Esophagus squamous epithelium (tissue), 5 donors: ENCODE results near the gene PLD5. TPM values are rescaled to one million over a fixed set of nuclear protein-coding genes. Genes with fewer than 3 reads are reported as not detected.
"Not testable (repeated sequence)": the region's sequence is repeated elsewhere in the genome, so short reads cannot be mapped to it uniquely, and the experiment has no call there.

Source experiments
- DNase-seq: peaks from one replicate; lab custom pipeline; 2025; lab: John Stamatoyannopoulos, UW
- H3K27ac ChIP-seq, 4 donors: fragments of 200-600 bp; sonication (generic); one replicate each; pipeline ENCODE4 v1.5.1; 2016 to 2019; ENCODE audit warnings: mild to moderate bottlenecking in 1 of 4
- H3K27me3 ChIP-seq, 4 donors: fragments of 200-600 bp; sonication (generic); 1 replicate in 3 of 4; 2 replicates in 1 of 4; pipeline versions ENCODE4 v1.5.1 to v1.6.0; 2017 to 2021; ENCODE audit warnings: antibody characterized with exemption in 1 of 4
- H3K36me3 ChIP-seq, 3 donors: fragments of 200-600 bp; sonication (generic); one replicate each; pipeline ENCODE4 v1.5.1; 2016 to 2019
- H3K4me1 ChIP-seq, 3 donors: fragments of 200-600 bp; sonication (generic); one replicate each; pipeline ENCODE4 v1.5.1; 2017 to 2019
- H3K4me3 ChIP-seq, 4 donors: fragments of 200-600 bp; sonication (generic); 1 replicate in 3 of 4; 2 replicates in 1 of 4; pipeline ENCODE4 v1.5.1; 2016 to 2019; ENCODE audit warnings: mild to moderate bottlenecking in 2 of 4, moderate library complexity in 1 of 4
- H3K9me3 ChIP-seq, 3 donors: fragments of 200-600 bp; sonication (generic); one replicate each; pipeline ENCODE4 v1.5.1; 2016 to 2019
- CTCF ChIP-seq, 6 experiments: fragments of 450-650 bp in 4 of 6; fragments of 200-600 bp in 2 of 6; sonication (generic) in 2 of 6; IDR thresholded peaks; one replicate each; pipeline ENCODE4 v1.5.1; 2016 to 2019; ENCODE audit warnings: antibody characterized with exemption in 6 of 6, mild to moderate bottlenecking in 4 of 6, moderate library complexity in 4 of 6
- POLR2A ChIP-seq, 4 donors: fragments of 450-650 bp; IDR thresholded peaks; one replicate each; pipeline ENCODE4 v1.6.1; 2017; ENCODE audit warnings: antibody characterized with exemption in 4 of 4, mild to moderate bottlenecking in 4 of 4, moderate library complexity in 3 of 4
- WGBS, 2 donors: methylation state at CpG; one replicate each; pipeline ENCODE4 v1.1.5; 2018; 5-methylcytosine and 5-hydroxymethylcytosine counted together
- intact Hi-C: fragments of 100-400 bp; cut with DNase I; formaldehyde crosslinking; loops from one replicate; pipeline ENCODE4 v1.15.0; 2022
- total RNA-seq, 4 donors: library from RNA; depleted of rRNA; stranded (reverse); fragments of >200 nt; gene quantifications; one replicate each; pipeline ENCODE4 v1.1.0, GENCODE V29; 2016
- donor health status: DM: yes; HTN: yes; CAD: no.

Gene PLD5
- total RNA-seq, 4 donors from 2014 or later: 0.18 to 0.57 TPM; not detected in 2

- intact Hi-C loops: not testable (repeated sequence)
Observed at GRCh38 chr1:242278406-242278805, 246.1 kb downstream of the PLD5 start.

GRCh38 chr1:242276769-242277168, 247.7 kb downstream of the PLD5 start:
- intact Hi-C loops, H3K27me3 ChIP-seq, H3K4me1 ChIP-seq, DNase-seq, H3K36me3 ChIP-seq, H3K4me3 ChIP-seq, H3K9me3 ChIP-seq, H3K27ac ChIP-seq: not testable (repeated sequence)
- 76 to 83% methylated on average over 5 to 6 of the region's 6 CpGs for WGBS, 2 donors

More at GRCh38 chr1:242278406-242278805, 246.1 kb downstream of the PLD5 start:
- not testable (repeated sequence) for H3K27ac ChIP-seq, H3K36me3 ChIP-seq, H3K4me3 ChIP-seq, H3K4me1 ChIP-seq, H3K27me3 ChIP-seq, DNase-seq, H3K9me3 ChIP-seq
- 45 to 62% methylated on average over 3 of the region's 3 CpGs for WGBS, 2 donors

- WGBS, 2 donors: 100% methylated on average over 2 of the region's 2 CpGs; no CpG with 5 or more reads in 1 of the 2 donors
- H3K27me3 ChIP-seq, H3K27ac ChIP-seq, H3K4me1 ChIP-seq, H3K4me3 ChIP-seq, H3K9me3 ChIP-seq, DNase-seq, intact Hi-C loops, H3K36me3 ChIP-seq: not testable (repeated sequence)
Observed at GRCh38 chr1:242267004-242267403, 257.5 kb downstream of the PLD5 start.

GRCh38 chr1:242264419-242264818, 260.1 kb downstream of the PLD5 start:
- H3K27me3 ChIP-seq, intact Hi-C loops, H3K4me1 ChIP-seq, H3K27ac ChIP-seq, H3K9me3 ChIP-seq, H3K4me3 ChIP-seq, H3K36me3 ChIP-seq, DNase-seq: not testable (repeated sequence)
- WGBS, 2 donors: 48 to 52% methylated on average over 6 to 7 of the region's 7 CpGs

GRCh38 chr1:242245255-242245654, 279.2 kb downstream of the PLD5 start:
- TF ChIP-seq POLR2A (IDR thresholded peaks at IDR 0.05) (no peak), CTCF (IDR thresholded peaks at IDR 0.05) (no peak)
- intact Hi-C loops: no loop called here
- no peak for DNase-seq
- H3K27me3 ChIP-seq: no peaks in the 10 kb centered on the region
- H3K9me3 ChIP-seq: no peaks in the 10 kb centered on the region
- H3K4me3 ChIP-seq: no peak overlapping the region
- H3K4me1 ChIP-seq: no peaks in the 10 kb centered on the region
- WGBS, 2 donors: 55 to 65% methylated on average over 5 of the region's 5 CpGs
- H3K36me3 ChIP-seq: no peaks in the 10 kb centered on the region
- H3K27ac ChIP-seq: no peak overlapping the region

GRCh38 chr1:242243472-242243871, 281.0 kb downstream of the PLD5 start:
- H3K4me1 ChIP-seq: no peaks in the 10 kb centered on the region
- no peak for DNase-seq
- no peak overlapping the region for H3K27ac ChIP-seq
- H3K9me3 ChIP-seq: no peaks in the 10 kb centered on the region
- H3K4me3 ChIP-seq: no peak overlapping the region
- TF ChIP-seq CTCF (IDR thresholded peaks at IDR 0.05) (no peak), POLR2A (IDR thresholded peaks at IDR 0.05) (no peak)
- WGBS, 2 donors: 46 to 56% methylated on average over 1 of the region's 1 CpG
- intact Hi-C loops: no loop called here
- H3K36me3 ChIP-seq: no peaks in the 10 kb centered on the region
- H3K27me3 ChIP-seq: no peaks in the 10 kb centered on the region

- intact Hi-C loops: no loop called here
Observed at GRCh38 chr1:242242983-242243382, 281.5 kb downstream of the PLD5 start.

More at GRCh38 chr1:242242983-242243382, 281.5 kb downstream of the PLD5 start:
- no peaks in the 10 kb centered on the region for H3K4me1 ChIP-seq
- 70 to 72% methylated on average over 6 of the region's 6 CpGs for WGBS, 2 donors
- H3K27me3 ChIP-seq: no peaks in the 10 kb centered on the region
- DNase-seq: no peak
- no peaks in the 10 kb centered on the region for H3K9me3 ChIP-seq
- no peaks in the 10 kb centered on the region for H3K36me3 ChIP-seq
- no peak overlapping the region for H3K4me3 ChIP-seq
- no peak overlapping the region for H3K27ac ChIP-seq
- TF ChIP-seq POLR2A (IDR thresholded peaks at IDR 0.05) (no peak), CTCF (IDR thresholded peaks at IDR 0.05) (no peak)
